ENCODE measurements around the gene COX6B2. TPM values are rescaled to one million over a fixed set of nuclear protein-coding genes. Genes with fewer than 3 reads are reported as not detected.

Gene COX6B2
- total RNA-seq, 1 donor from 2014 or later = 0.50 TPM

DNA sequence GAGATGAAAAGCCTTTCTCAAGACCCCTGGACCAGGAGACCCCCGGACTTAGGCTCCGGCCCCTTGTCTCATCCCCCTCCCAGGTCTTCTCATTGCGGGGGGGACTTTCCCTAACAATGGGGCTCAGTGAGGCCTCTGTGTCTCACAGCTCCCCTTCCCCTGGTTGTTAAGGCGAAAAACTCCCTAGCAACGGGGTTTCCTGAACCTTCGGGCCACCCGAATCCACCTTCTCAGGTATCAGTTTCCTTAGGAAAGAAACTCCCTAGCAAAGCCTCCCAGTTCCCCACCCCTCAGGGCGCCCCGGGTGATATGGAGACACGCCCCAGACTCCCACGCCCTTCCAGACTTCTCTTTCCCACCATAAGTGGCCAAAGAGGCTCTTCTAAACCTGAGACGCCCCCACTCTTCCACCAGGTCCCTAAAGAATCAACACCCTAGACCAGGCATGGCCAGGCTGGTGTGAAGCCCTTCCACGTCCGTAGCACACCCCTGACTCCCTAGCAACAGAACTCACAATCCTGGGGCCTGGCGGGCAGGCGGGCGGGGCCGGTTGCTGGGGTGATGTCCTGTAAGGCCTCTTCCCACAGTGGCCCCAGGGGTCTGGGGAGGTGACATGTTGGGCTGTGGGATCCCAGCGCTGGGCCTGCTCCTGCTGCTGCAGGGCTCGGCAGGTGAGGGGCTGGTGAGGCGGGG is 21.9 kb upstream of the COX6B2 start, which contains the start of gene TMEM190:
TMEM190 (plus strand) TSS at position 586 of the 693 bp plus-strand sequence; CDS start at position 614, 28 bp downstream.
- Mint-ChIP-seq H3K27me3 (ENCODE audit: low read depth, unreplicated experiment) (peaks cover 2% of the 10 kb centered on the region), H3K4me1 (ENCODE audit: low read depth, unreplicated experiment) (peaks cover 21% of the 10 kb centered on the region), H3K27ac (ENCODE audit: unreplicated experiment) (peak within 1 kb of the TSS; percentile 85), H3K4me3 (ENCODE audit: unreplicated experiment) (peak within 1 kb of the TSS; percentile 50), H3K9me3 (ENCODE audit: unreplicated experiment) (no peaks in the 10 kb centered on the region), H3K36me3 (ENCODE audit: low read depth, unreplicated experiment) (peaks cover 3% of the 10 kb centered on the region)
- Histone ChIP-seq H3K9ac (ENCODE audit: low read length) (no peak within 1 kb of the TSS), H2AFZ (ENCODE audit: low read depth, low read length) (no peak within 1 kb of the TSS), H3K27ac (ENCODE audit: low read depth, low read length) (no peak within 1 kb of the TSS), H3K27me3 (ENCODE audit: insufficient read depth, low read length) (no peaks in the 10 kb centered on the region), H4K20me1 (ENCODE audit: insufficient read depth, low read length) (no peaks in the 10 kb centered on the region), H3K4me1 (ENCODE audit: insufficient read depth, low read length) (peaks cover 42% of the 10 kb centered on the region), H3K36me3 (ENCODE audit: insufficient read depth, low read length) (no peaks in the 10 kb centered on the region), H3K79me2 (ENCODE audit: insufficient read depth, low read length) (no peaks in the 10 kb centered on the region), H3K4me3 (ENCODE audit: insufficient read depth, low read depth, low read length) (no peak within 1 kb of the TSS), H3K4me2 (ENCODE audit: low read length) (no peak within 1 kb of the TSS), H3K9me3 (ENCODE audit: insufficient read depth, low read depth, low read length) (no peaks in the 10 kb centered on the region)
- TF ChIP-seq EZH2 (IDR thresholded peaks at IDR 0.05; ENCODE audit: insufficient read depth, low read length) = no peak
- TF ChIP-seq, protein P1, sequence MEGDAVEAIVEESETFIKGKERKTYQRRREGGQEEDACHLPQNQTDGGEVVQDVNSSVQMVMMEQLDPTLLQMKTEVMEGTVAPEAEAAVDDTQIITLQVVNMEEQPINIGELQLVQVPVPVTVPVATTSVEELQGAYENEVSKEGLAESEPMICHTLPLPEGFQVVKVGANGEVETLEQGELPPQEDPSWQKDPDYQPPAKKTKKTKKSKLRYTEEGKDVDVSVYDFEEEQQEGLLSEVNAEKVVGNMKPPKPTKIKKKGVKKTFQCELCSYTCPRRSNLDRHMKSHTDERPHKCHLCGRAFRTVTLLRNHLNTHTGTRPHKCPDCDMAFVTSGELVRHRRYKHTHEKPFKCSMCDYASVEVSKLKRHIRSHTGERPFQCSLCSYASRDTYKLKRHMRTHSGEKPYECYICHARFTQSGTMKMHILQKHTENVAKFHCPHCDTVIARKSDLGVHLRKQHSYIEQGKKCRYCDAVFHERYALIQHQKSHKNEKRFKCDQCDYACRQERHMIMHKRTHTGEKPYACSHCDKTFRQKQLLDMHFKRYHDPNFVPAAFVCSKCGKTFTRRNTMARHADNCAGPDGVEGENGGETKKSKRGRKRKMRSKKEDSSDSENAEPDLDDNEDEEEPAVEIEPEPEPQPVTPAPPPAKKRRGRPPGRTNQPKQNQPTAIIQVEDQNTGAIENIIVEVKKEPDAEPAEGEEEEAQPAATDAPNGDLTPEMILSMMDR (IDR thresholded peaks at IDR 0.05; ENCODE audit: insufficient read depth, low read depth, low read length) = no peak
- DNase-seq (ENCODE audit: low read depth) (no peak), FAIRE-seq (no peak)

DNA sequence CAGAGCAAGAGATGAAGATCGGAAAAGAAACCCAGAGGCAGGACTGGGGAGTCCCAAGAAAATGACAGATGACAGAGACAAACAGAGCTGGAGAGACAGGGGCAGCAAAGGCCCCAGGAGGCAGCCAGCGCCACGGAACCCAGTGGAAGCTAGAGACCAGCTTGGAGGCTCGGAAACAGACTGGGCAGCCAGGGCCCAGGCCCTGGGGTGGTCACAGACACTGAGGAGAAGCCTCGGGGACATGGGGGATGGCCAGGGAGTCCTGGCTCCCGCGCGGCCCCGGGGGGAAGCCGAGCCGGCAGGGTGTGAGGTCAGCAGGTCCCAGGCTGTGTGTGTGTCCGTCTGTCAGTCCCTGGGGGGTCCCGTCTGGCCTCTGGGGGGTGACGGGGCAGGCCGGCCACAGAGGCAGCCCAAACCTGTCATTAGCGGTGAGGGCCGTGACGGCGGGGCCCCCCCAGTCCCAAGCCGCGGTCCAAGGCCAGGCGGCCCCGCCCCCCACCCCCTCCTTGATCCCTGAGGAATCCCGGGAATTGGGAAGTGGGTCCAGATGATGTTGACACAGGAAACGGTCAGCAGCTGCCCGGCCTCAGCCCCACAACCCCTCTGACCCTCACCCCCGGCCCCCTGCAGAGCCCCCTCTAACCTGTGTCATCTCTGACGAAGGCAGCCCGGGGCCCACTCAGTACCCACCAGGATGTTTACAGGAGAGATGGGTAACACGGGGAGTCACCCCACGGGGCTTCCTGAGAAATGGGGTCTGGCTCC is 19.7 kb upstream of the COX6B2 start:
- peaks cover 8% of the 10 kb centered on the region for H3K79me2 ChIP-seq (ENCODE audit: insufficient read depth, low read length)
- H3K9ac ChIP-seq (ENCODE audit: low read length) = peak overlapping the region; percentile 73
- Mint-ChIP-seq H3K4me1 (ENCODE audit: low read depth, unreplicated experiment) (peaks cover 26% of the 10 kb centered on the region), H3K27ac (ENCODE audit: unreplicated experiment) (peak overlapping the region; percentile 93), H3K36me3 (ENCODE audit: low read depth, unreplicated experiment) (no peaks in the 10 kb centered on the region), H3K4me3 (ENCODE audit: unreplicated experiment) (peak overlapping the region; percentile 64), H3K9me3 (ENCODE audit: unreplicated experiment) (no peaks in the 10 kb centered on the region), H3K27me3 (ENCODE audit: low read depth, unreplicated experiment) (no peaks in the 10 kb centered on the region)
- H3K4me1 ChIP-seq (ENCODE audit: insufficient read depth, low read length) = peaks cover 49% of the 10 kb centered on the region
- no peak for DNase-seq (ENCODE audit: low read depth)
- H3K4me3 ChIP-seq (ENCODE audit: insufficient read depth, low read depth, low read length) = peak overlapping the region; percentile 10
- H2AFZ ChIP-seq (ENCODE audit: low read depth, low read length) = peak overlapping the region; percentile 73
- no peak for TF ChIP-seq EZH2 (IDR thresholded peaks at IDR 0.05; ENCODE audit: insufficient read depth, low read length)
- TF ChIP-seq, protein P1 (IDR thresholded peaks at IDR 0.05; ENCODE audit: insufficient read depth, low read depth, low read length) = no peak
- peak overlapping the region; percentile 70 for H3K4me2 ChIP-seq (ENCODE audit: low read length)
- FAIRE-seq = no peak
- no peaks in the 10 kb centered on the region for H3K9me3 ChIP-seq (ENCODE audit: insufficient read depth, low read depth, low read length)
- peak overlapping the region; percentile 82 for H3K27ac ChIP-seq (ENCODE audit: low read depth, low read length)
- H4K20me1 ChIP-seq (ENCODE audit: insufficient read depth, low read length) = no peaks in the 10 kb centered on the region
- no peaks in the 10 kb centered on the region for H3K27me3 ChIP-seq (ENCODE audit: insufficient read depth, low read length)
- H3K36me3 ChIP-seq (ENCODE audit: insufficient read depth, low read length) = no peaks in the 10 kb centered on the region

Measured in astrocyte (in vitro differentiated cells and primary cell).